AG09319 (cell line): ENCODE measurements around the gene TAAR5.
"Not testable (repeated sequence)": the region's sequence is repeated elsewhere in the genome, so short reads cannot be mapped to it uniquely, and the experiment has no call there.

Experiments
- DNase-seq: peaks from one replicate; pipeline ENCODE4 v3.0.0-alpha.2; 2010; ENCODE audit warnings: low read depth; ENCODE audit errors: extremely low read depth
- TF ChIP-seq, protein P1 (sequence below): IDR thresholded peaks from 2 replicates; pipeline ENCODE4 v1.5.1; 2011; ENCODE audit warnings: low read depth, mild to moderate bottlenecking, inconsistent platforms, low read length, moderate library complexity

Gene TAAR5

DNA sequence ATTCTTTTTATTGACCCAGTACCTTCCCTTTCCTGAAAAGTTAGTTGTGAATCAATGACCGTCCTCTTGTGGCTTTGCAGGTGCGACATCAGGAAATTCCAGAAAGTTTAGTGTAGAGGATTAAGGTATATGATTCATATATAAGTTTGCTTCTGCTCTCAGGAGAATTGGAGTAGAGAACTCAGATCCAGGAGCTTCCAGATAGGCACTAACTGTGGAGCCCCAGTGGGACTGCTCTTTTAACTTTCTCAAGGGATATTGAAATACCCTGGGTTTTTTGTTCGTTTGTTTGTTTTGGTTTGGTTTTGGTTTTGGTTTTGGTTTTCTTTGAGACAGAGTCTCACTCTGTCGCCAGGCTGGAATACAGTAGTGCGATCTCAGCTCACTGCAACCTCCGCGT is 25.0 kb upstream of the TAAR5 start:
- TF ChIP-seq, protein P1, sequence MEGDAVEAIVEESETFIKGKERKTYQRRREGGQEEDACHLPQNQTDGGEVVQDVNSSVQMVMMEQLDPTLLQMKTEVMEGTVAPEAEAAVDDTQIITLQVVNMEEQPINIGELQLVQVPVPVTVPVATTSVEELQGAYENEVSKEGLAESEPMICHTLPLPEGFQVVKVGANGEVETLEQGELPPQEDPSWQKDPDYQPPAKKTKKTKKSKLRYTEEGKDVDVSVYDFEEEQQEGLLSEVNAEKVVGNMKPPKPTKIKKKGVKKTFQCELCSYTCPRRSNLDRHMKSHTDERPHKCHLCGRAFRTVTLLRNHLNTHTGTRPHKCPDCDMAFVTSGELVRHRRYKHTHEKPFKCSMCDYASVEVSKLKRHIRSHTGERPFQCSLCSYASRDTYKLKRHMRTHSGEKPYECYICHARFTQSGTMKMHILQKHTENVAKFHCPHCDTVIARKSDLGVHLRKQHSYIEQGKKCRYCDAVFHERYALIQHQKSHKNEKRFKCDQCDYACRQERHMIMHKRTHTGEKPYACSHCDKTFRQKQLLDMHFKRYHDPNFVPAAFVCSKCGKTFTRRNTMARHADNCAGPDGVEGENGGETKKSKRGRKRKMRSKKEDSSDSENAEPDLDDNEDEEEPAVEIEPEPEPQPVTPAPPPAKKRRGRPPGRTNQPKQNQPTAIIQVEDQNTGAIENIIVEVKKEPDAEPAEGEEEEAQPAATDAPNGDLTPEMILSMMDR = no peak
- no peak for DNase-seq

DNA sequence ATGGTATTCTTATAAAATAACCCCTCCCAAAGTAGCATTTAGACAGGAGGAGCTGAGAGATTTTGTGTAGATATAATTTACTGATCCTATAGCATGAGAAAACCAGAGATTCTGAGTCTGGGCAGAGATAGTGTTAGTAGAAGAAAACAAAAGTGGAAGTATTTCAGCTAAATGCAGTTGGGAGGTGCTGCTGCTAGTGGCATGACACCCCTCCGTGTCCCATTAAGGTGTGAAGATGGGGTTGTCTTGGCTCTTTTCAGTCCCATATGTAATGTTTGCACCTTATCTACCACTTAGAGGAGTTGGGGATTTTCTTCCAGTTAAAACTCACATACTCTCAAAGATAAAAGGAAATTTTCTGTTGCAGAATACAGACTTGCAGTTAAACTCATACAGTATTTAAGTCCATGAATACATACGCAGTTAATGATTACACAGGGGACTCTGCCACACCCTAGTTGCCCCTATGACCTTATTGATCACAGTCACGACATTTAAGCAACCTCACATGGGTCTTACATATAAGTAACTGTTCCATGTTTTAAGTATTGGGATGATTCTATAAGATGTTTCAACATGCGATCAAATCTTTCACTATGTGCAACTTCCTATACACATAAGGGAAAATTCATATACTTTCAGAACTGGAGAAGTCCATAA is 23.0 kb upstream of the TAAR5 start:
- TF ChIP-seq, protein P1 = no peak
- DNase-seq = no peak

DNA sequence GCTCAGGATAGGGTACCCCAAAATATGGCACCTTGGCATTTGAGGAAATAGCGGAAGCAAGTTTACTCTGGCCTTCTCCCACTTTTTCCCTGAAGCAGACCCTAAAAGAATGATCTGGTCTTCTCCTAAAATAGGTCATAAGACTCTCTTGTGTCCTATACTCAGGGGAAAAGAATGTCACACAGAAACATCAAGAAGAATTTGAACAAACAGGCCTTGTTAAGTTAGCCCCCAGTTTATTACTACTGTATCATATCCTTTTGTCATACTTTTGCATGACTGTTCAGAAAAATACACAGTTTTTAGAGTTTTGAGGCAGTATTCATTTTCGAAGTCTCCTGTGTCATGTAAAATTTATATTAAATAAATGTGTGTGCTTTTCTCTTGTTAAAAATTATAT is 22.1 kb upstream of the TAAR5 start:
- TF ChIP-seq, protein P1 = no peak
- DNase-seq = no peak

DNA sequence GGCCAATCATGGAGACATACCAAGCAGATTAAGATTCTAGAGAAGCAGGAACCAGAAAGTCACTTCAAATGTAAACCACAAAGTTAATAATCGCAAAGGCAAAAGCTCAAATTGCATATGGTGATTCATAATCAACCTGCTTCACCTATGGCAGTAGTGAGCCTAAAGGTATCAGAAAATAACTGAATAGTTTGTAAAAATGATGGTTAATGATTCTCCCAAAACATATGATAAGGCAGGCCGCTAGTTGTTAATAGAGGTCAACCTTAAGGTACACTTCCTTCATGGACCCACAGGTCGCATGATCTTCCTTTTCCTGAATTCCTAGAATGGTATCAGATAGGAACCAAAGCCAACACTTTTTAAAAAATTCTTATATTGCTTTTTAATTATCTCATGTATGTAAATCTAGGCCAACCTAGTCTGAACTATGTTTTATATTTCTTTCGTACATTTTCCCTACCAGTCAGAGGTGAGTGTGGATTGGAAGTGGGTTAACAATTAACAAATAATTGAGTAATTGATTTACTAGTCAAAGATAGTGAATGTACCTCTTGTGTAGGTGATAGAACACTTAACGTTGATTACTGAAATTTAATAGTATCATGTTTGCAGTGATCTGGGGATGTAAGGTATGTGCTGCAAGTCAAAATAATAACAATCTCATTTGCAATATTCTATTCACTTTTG is 18.1 kb upstream of the TAAR5 start:
- DNase-seq = no peak
- TF ChIP-seq, protein P1 = no peak

DNA sequence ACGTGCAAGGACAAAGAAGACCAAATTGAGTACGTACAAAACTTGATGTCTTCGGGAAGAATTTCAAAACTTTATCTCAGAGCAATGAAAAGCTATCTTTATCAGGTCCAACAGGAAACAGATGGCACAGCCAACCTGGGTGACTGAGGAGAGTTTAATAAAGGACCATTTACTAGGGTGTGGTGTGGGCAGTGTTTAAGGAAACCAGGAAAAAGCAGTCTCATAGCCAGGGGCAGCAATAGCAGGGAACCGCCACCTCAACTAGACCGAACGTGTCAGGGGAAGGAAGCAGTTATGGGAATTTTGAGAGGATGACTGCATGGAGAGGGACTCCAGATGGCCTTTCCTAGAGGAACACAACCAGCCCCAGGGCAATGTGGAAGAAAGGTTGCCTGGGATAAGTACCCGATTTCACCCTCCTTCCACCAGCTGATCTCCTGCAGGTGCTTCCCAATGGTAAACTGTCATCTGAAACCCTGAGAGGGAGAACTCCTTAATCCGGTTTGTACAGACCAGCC is 15.2 kb upstream of the TAAR5 start:
- TF ChIP-seq, protein P1 = no peak

DNA sequence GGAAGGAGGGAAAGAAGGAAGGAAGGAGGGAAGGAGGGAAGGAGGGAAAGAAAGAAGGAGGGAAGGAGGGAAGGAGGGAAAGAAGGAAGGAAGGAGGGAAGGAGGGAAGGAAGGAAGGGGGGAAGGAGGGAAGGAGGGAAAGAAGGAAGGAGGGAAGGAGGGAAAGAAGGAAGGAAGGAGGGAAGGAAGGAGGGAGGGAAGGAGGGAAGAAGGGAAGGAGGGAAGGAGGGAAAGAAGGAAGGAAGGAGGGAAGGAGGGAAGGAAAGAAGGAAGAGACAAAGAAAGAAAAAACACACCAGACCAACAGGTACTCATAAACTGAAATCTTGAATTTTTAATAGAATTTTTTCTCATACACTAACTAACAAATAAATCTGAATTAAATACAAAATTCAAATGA is 11.4 kb upstream of the TAAR5 start:
- DNase-seq = not testable (repeated sequence)

More for the DNA sequence above, 15.2 kb upstream of the TAAR5 start:
- DNase-seq = no peak

DNA sequence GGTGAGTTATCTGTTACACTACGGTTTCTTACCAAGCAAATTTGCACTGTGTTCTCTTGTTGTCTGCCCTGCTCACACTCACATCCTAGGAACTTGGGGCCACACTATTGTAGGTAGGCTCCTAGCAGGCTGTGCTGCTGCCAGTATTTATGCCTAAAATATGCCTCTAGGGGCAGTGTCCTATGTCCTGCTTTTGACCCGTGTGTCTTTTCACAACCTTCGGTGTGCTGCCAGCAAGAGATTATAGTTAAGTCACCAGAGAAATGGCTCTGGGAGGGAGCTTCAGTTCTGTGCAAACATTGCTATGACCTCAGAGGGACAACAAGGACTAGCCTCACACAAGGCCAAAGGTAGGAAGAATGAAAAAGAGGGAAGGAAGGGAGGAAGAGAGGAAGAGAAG is 8.9 kb upstream of the TAAR5 start:
- TF ChIP-seq, protein P1 = peak; percentile 8; the same call in 1 of the 2 replicates
- no peak for DNase-seq

DNA sequence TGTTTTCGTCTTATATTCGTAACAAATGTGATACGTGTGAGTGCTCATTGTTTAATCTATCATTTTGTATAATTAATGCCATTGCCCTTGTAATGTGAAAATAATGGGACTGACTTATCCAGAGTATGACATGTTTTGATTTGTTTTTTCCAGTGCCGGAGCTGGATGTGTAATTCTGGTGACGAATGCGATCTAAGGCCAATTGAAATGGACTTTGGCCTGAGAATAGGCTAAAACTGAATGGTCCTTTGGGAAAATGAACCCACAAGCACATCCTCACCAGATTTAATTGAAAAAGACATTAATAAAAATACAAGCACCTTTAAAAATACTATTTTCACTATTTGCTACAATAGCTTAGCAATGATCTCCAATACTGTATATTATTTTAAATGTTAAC is 6.7 kb upstream of the TAAR5 start:
- TF ChIP-seq, protein P1 = no peak

More for the DNA sequence above, 6.7 kb upstream of the TAAR5 start:
- no peak for DNase-seq
